ENCODE results near the gene JAGN1. TPM values are rescaled to one million over a fixed set of nuclear protein-coding genes. Genes with fewer than 3 reads are reported as not detected.

JAGN1 gene
- polyA plus RNA-seq, 1 donor from 2014 or later: 46.4 TPM

GRCh38 chr3:9915254-9916141, 25.1 kb downstream of the JAGN1 start:
- H3K27ac Mint-ChIP-seq: no peak overlapping the region
- no peaks in the 10 kb centered on the region for H3K9me3 Mint-ChIP-seq
- peak overlapping the region; percentile 61 to 90 (median 77) for H3K4me3 Mint-ChIP-seq
- peaks cover 3% of the 10 kb centered on the region for H3K36me3 Mint-ChIP-seq
- H3K27me3 Mint-ChIP-seq: peaks cover 8% of the 10 kb centered on the region
- peaks cover 0 to 9% (median 7%) of the 10 kb centered on the region in 3 donors for H3K4me1 Mint-ChIP-seq

DNA sequence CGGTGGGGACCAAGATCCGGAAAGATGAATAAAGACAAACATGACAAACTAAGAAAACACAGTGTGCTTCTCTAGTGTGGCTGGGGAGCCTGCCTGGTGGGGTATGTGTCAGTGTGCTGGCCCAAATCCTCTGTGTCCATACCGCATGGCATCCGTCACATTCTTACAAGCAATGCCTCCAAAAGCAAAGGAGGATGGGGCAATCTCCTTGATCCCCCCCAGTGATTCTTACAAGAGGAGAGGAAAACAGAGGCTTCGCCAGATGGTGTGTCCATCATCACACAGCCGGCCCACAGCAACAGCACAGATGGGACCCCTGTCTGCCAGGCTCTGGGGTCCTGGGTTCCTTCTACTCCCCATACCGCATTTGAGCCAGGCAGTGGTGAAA, 25.9 kb downstream of the JAGN1 start:
- H3K4me3 Mint-ChIP-seq: peak overlapping the region; percentile 37 to 88 (median 67)
- no peak overlapping the region for H3K27ac Mint-ChIP-seq
- H3K4me1 Mint-ChIP-seq: peaks cover 0 to 9% (median 7%) of the 10 kb centered on the region in 3 donors
- peaks cover 3% of the 10 kb centered on the region for H3K36me3 Mint-ChIP-seq
- peaks cover 8% of the 10 kb centered on the region for H3K27me3 Mint-ChIP-seq
- H3K9me3 Mint-ChIP-seq: no peaks in the 10 kb centered on the region

DNA sequence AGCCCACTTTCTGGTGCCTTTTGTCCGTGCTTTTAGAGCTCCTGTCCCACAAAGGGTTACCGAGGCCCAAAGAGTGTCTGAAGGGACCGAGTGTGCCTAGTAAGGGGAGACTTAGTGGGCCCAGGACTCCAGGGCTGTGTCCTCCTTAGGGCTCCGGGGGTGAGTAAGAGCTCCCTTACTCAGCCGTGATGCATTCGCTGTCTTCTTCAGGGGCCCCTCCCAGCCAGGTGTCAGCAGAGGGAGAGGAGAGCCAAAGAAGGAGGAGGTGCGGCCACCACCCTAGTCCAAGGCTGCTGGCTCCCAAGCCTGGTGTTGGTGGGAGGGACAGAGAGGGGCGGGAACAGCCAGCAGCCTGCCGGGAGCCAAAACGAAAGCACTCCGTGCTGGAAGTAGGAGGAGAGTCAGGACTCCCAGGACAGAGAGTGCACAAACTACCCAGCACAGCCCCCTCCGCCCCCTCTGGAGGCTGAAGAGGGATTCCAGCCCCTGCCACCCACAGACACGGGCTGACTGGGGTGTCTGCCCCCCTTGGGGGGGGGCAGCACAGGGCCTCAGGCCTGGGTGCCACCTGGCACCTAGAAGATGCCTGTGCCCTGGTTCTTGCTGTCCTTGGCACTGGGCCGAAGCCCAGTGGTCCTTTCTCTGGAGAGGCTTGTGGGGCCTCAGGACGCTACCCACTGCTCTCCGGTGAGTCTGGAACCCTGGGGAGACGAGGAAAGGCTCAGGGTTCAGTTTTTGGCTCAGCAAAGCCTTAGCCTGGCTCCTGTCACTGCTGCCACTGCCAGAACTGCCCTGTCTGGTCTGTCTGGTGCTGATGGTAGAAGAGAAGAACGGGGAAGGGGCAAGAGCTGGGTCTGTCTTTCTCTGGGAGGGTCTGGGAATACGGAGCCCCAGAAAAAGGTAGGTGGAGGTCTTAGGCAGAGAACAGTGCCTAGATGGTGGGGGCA, 26.6 kb downstream of the JAGN1 start, which contains the start of gene IL17RC:
Gene IL17RC (plus strand): TSS at position 365 of the 947 bp plus-strand sequence. CDS start 218 bp downstream, at position 583.
- H3K4me3 Mint-ChIP-seq: peak within 1 kb of the TSS; percentile 61 to 90 (median 77)
- H3K27ac Mint-ChIP-seq: no peak within 1 kb of the TSS
- peaks cover 0 to 9% (median 7%) of the 10 kb centered on the region in 3 donors for H3K4me1 Mint-ChIP-seq
- peaks cover 3% of the 10 kb centered on the region for H3K36me3 Mint-ChIP-seq
- no peaks in the 10 kb centered on the region for H3K9me3 Mint-ChIP-seq
- peaks cover 8% of the 10 kb centered on the region for H3K27me3 Mint-ChIP-seq

DNA sequence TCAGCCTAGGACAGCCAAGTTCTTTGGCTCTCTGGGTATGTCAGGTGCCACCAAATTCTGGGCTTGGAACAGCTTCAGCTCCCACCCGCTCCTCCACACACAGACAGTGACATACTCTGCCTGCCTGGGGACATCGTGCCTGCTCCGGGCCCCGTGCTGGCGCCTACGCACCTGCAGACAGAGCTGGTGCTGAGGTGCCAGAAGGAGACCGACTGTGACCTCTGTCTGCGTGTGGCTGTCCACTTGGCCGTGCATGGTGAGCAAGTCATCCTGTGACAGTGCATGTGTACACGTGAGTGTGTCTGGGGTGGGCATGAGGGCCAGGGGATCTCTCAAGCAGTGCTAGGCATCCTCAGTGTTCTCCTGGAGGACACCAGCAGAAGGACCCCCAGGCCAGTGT, 27.4 kb downstream of the JAGN1 start:
- Mint-ChIP-seq H3K27me3 (peaks cover 13% of the 10 kb centered on the region), H3K4me1 (peaks cover 5 to 7% (median 7%) of the 10 kb centered on the region in 3 donors), H3K27ac (no peak overlapping the region), H3K9me3 (no peaks in the 10 kb centered on the region), H3K4me3 (no peak overlapping the region), H3K36me3 (no peaks in the 10 kb centered on the region)

DNA sequence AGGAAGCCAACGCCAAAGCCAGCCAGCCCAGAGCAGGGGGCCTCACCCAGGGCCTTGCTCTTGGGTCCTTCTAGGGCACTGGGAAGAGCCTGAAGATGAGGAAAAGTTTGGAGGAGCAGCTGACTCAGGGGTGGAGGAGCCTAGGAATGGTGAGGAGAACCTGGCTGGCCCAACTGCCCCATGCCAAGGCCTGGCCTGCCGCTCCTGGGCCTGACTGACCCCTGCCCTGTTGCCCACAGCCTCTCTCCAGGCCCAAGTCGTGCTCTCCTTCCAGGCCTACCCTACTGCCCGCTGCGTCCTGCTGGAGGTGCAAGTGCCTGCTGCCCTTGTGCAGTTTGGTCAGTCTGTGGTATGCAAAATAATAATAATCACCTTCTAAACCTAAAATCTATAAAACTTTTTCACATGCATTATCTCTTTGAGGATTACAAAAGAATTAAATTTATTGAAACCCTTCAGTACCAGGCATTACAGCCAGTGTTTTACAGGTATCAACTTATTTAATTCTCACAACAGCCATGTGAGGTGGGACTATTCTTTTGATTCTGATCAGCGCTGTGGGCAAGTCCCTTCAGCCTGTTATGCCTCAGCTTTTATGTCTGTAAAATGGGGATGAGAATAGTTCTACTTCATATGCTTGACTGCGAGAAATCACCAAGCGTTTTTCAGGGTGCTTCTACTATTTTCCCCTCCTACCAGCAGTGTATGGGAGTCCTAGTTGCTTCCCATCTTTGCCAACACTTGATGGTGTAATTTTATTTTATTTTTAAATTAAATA, 28.0 kb downstream of the JAGN1 start:
- no peak overlapping the region for H3K27ac Mint-ChIP-seq
- H3K4me3 Mint-ChIP-seq: peak overlapping the region in 1 of 4 donors; percentile 35

DNA sequence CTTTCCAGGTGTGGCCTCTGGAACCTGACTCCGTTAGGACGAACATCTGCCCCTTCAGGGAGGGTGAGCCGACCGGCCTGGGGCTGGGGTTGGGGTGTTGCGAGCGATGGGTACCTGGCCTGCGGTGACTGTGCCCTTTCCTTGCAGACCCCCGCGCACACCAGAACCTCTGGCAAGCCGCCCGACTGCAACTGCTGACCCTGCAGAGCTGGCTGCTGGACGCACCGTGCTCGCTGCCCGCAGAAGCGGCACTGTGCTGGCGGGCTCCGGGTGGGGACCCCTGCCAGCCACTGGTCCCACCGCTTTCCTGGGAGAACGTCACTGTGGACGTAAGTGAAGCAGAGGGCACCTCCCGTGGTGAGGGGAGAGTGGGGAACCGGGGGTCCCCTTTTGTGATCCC, 37.7 kb downstream of the JAGN1 start:
- H3K27ac Mint-ChIP-seq: no peak overlapping the region
- H3K27me3 Mint-ChIP-seq: peaks cover 3% of the 10 kb centered on the region
- H3K9me3 Mint-ChIP-seq: no peaks in the 10 kb centered on the region
- peaks cover 11 to 17% (median 16%) of the 10 kb centered on the region in 3 donors for H3K4me1 Mint-ChIP-seq
- H3K4me3 Mint-ChIP-seq: no peak overlapping the region
- no peaks in the 10 kb centered on the region for H3K36me3 Mint-ChIP-seq

More for the DNA sequence above, 28.0 kb downstream of the JAGN1 start:
- Mint-ChIP-seq H3K4me1 (peaks cover 5 to 7% (median 7%) of the 10 kb centered on the region in 3 donors), H3K9me3 (no peaks in the 10 kb centered on the region), H3K36me3 (no peaks in the 10 kb centered on the region), H3K27me3 (peaks cover 13% of the 10 kb centered on the region)

DNA sequence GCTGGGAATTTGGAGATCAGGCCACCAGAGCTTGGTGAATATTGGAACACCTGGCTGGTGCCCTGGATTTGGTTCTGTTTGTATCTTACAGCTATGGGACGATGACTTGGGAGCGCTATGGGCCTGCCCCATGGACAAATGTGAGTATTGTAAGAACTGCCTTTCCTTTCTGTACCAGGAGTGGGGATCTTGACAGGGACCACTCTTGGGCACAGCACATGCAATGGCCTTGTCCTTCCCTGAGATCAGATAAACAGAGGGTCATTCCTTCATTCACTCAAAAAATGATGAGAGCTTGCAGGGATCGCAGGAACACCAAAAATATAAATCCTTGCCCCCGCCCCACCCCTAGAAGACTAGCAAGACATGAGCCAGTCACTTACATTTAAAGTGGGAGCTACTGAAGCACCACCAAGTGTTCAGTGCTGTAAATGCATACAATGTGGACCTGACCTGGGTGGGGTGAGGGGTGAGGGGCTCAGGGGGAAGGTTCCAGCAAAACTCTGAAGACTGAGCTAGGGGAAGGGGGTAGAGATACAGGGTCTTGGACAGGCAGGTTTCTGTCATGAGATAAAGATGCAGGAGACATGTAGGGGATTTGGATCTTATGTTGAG, 40.5 kb downstream of the JAGN1 start:
- H3K36me3 Mint-ChIP-seq: no peaks in the 10 kb centered on the region
- H3K4me3 Mint-ChIP-seq: peak overlapping the region; percentile 21 to 96 (median 69)
- H3K9me3 Mint-ChIP-seq: no peaks in the 10 kb centered on the region
- H3K27ac Mint-ChIP-seq: peak overlapping the region in 2 of 3 donors; percentile 31 to 79
- peaks cover 23 to 24% (median 23%) of the 10 kb centered on the region in 3 donors for H3K4me1 Mint-ChIP-seq
- no peaks in the 10 kb centered on the region for H3K27me3 Mint-ChIP-seq

DNA sequence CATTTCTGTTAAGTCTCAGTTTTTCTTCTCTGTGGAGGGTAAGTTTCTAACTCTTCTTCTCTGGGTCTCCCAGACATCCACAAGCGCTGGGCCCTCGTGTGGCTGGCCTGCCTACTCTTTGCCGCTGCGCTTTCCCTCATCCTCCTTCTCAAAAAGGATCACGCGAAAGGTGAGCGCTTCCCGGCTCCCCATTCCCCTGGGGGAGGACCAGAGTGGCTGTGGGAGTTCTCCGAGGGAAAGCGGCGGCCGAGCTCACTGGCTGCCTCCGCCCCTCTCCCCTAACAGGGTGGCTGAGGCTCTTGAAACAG, 42.1 kb downstream of the JAGN1 start:
- H3K9me3 Mint-ChIP-seq: no peaks in the 10 kb centered on the region
- peaks cover 2% of the 10 kb centered on the region for H3K36me3 Mint-ChIP-seq
- H3K27ac Mint-ChIP-seq: peak overlapping the region; percentile 97 to 99 (median 98)
- H3K4me3 Mint-ChIP-seq: peak overlapping the region; percentile 90 to 99 (median 98)
- H3K27me3 Mint-ChIP-seq: no peaks in the 10 kb centered on the region
- H3K4me1 Mint-ChIP-seq: peaks cover 23 to 24% (median 23%) of the 10 kb centered on the region in 3 donors

- Mint-ChIP-seq H3K4me3 (peak overlapping the region; percentile 90 to 99 (median 98)), H3K9me3 (no peaks in the 10 kb centered on the region), H3K36me3 (peaks cover 2% of the 10 kb centered on the region), H3K27me3 (no peaks in the 10 kb centered on the region), H3K4me1 (peaks cover 23 to 24% (median 23%) of the 10 kb centered on the region in 3 donors), H3K27ac (peak overlapping the region; percentile 97 to 99 (median 98))
Measured at GRCh38 chr3:9932843-9933560, 42.6 kb downstream of the JAGN1 start.

GRCh38 chr3:9933561-9934234, 43.3 kb downstream of the JAGN1 start, which contains the start of gene CRELD1:
TSS of gene CRELD1 (plus strand) at chr3:9933834. CDS start at chr3:9934439, 605 bp downstream.
- peaks cover 23 to 24% (median 23%) of the 10 kb centered on the region in 3 donors for H3K4me1 Mint-ChIP-seq
- no peaks in the 10 kb centered on the region for H3K27me3 Mint-ChIP-seq
- H3K27ac Mint-ChIP-seq: peak within 1 kb of the TSS; percentile 97 to 99 (median 98)
- peak within 1 kb of the TSS; percentile 90 to 99 (median 98) for H3K4me3 Mint-ChIP-seq
- no peaks in the 10 kb centered on the region for H3K9me3 Mint-ChIP-seq
- H3K36me3 Mint-ChIP-seq: peaks cover 2% of the 10 kb centered on the region

DNA sequence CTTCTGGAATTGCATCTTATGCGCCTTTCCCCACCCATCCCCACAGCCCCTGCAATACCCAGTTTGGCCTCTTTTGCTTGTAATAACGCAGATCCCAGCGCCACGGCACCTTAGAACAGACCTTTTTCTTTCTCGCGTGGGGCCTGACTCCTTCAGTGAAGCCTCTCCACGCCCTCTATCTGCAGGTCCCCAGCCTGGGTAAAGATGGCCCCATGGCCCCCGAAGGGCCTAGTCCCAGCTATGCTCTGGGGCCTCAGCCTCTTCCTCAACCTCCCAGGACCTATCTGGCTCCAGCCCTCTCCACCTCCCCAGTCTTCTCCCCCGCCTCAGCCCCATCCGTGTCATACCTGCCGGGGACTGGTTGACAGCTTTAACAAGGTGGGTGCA, 43.8 kb downstream of the JAGN1 start:
- Mint-ChIP-seq H3K36me3 (peaks cover 2% of the 10 kb centered on the region), H3K27me3 (no peaks in the 10 kb centered on the region), H3K4me1 (peaks cover 23 to 24% (median 23%) of the 10 kb centered on the region in 3 donors), H3K9me3 (no peaks in the 10 kb centered on the region), H3K4me3 (peak overlapping the region; percentile 90 to 99 (median 98)), H3K27ac (peak overlapping the region; percentile 97 to 99 (median 98))

DNA sequence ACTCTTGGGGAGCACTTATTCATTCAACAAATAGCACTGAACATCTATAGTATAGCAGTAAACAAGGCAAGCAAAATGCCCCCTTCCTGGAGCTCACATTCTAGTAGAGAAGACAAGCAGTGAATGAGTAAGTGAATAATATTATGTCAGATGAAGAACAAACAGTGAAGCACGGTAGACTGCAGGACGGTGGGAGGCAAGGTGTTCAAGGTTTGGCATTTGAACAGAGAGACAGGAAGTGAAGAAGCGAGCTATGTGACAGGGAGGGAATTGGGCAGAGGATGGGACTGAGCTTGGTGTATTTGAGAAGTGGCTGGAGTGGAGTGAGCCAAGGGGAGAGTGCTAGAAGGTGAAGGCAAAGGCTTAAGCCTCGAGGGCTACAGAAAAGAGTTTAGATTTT, 44.6 kb downstream of the JAGN1 start:
- Mint-ChIP-seq H3K4me3 (peak overlapping the region; percentile 90 to 99 (median 98)), H3K4me1 (peaks cover 23 to 24% (median 23%) of the 10 kb centered on the region in 3 donors), H3K36me3 (peaks cover 2% of the 10 kb centered on the region), H3K9me3 (no peaks in the 10 kb centered on the region), H3K27ac (peak overlapping the region in 1 of 3 donors; percentile 97), H3K27me3 (no peaks in the 10 kb centered on the region)
